Activated CD8-positive, alpha-beta memory T cell treated with anti-CD3 and anti-CD28 coated beads, Interleukin-2, amount 50 U/mL, for 48 hours (primary cell): ENCODE results near the gene BAHD1.
A peak's percentile ranks its signal among the peaks of the same experiment; 100 is the strongest.

Experiments used
- DNase-seq: peaks from one replicate; pipeline ENCODE4 v3.0.0-alpha.2; 2020

Gene BAHD1

DNA sequence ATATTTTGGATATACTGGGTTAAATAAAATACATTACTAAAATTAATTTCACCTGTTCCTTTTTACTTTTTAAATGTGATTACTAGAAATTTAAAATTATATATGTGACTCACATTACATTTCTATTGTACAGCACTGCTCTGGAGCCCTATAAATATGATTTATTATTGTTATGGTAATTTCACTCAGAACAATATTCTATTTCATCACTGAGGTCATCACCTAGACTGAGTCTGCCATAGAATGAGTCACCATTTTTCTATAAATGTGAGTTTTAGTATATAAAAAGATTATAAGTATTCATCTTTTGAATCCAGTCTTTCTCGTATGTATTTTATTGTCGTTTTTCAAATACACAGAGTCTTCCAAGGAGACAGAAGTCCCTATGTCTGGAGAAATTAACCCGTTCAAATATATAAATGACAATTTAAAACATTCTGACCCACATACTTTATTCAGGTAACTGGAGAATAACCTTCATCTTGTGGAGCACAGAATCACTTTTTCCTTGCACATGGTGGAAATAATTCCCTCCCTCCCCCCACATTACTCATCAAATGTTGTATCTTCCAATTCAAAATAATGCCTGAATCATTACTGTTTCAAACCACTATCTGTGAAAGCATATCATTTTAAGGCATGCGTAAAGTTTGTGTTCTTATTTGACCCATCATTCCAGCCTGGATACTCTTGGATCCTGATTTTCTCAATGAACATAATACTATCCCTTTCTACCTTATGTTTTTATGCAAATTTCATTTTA lies 60.0 kb downstream of the BAHD1 start:
- DNase-seq: no peak

DNA sequence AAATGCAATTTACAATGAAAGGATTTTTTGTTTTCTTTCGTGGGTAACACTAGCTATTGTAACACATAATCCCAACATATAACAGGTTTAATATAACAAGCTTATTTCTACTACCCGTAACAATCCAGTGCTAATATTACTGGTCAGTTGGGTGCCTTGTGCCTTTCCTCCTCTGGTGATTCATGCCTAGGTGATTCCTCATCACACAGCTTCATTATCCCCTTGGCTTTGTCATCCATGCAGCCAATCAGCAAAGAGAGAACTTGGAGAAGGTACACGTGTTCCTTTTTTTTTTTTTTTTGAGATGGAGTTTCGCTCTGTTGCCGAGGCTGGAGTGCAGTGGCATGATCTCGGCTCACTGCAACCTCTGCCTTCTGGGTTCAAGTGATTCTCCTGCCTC lies 60.7 kb downstream of the BAHD1 start:
- DNase-seq: no peak

DNA sequence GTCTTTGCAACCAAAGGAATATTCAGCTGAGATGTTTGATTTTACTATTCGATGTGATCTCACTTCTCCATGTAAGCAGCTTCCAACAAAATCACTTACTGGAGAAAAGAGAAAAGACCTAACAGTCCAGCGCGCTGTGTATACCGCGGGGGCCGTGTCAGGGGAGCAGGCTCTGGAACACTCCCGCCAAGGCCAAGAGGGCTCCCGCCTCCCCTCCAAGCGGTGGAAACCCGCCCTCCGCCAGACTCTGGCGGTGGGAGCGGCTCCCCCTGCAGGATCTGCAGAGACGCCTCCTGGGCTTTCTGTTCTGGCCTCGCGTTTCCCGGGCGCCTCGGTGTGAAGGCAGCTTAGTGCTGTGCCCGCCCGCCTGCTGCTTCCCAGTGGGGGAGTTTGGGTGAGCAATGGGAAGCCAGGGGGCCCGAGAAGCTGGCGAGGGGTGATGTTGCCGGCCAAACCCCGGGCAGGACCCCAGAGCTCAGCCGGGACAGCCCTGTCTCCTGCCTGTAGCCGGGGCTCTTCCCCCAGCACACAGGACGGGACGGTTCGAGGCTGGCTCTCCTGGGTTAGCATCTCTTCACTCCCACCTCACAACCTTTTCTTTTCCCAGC lies 66.3 kb downstream of the BAHD1 start:
- DNase-seq: peak; percentile 85

DNA sequence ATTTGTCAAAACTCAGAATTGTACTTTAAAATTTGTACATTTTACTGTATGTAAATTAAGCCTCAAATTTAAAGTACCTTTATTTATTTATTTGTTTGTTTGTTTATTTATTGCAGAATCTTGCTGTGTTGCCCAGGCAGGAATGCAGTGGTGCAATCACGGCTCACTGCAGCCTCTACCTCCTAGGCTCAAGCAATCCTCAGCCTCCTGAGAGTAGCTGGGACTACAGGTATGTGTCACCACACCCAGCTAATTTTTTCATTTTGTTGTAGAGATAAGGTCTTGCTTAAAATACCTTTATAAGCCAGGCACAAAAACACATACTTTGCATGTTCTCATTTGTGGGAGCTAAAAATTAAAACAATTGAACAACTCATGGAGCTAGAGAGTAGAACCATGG lies 67.5 kb downstream of the BAHD1 start:
- peak; percentile 20 for DNase-seq

DNA sequence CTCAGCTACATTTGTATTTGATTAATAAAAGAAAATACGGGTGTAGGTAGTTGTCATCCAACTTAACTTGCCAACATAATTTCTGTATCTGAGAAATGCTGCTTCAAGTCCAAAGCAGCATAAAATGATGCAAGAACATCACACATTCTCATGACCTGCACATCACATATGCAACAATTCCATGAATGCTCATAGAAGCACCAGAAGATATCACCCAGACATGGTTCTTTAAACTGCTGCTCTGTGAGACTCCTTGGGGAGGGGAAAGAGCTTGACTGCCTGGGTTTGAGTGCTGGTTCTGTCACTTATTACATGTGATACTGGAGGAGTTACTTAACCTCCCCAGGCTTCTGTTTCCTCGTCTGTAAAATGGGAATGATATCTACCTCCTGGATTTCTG lies 69.4 kb downstream of the BAHD1 start:
- peak; percentile 29 for DNase-seq

DNA sequence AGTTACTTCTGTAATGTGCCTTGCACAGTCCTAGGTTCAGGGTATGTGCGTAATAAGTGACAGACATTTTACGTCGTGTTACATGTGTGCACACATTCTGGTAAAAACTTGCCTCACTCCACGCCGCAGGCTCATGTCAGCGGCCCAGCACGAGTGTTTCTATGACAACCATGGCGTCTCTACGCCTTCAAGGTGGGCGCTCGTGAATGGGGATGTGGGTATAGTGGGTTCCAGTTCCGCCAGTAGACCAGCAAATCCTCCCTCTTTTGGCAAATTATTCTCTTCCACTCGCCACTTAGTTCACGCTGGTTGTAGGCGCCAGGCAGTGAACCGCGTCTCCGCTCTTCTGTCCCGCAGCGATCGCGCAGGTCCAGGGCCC lies 70.3 kb downstream of the BAHD1 start:
- peak; percentile 55 for DNase-seq

DNA sequence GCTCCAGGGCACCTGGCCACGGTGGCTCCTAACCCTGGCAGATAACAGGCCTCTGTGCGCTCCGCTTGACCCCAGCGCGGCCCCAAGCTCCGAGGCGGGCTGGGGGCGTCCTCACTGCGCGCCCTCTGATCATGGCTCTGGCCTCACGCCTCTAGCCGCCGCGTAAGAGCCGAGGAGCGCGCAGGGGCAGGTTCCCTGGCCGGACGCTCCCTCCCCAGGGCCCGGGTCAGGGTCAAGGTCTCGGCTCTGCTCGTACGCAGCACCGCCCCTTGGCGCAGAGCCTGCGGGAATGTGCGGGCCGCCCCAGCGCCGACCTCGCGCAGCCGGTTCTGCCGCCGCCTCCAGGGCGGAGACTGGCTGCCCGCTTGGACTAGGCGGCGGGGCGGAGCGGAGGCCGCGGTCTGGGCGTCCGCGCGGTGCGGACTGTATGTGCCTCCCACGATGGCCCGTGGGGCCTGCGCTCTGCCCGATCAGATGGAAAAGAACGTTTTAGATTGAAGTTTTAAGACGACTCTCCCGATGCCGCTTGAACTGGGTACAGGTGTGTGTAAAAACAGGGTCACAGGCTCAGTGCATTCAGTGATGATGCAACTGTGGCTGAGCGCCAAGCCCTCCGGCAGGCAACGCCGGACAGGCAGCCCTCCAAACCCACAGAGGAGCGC lies 70.8 kb downstream of the BAHD1 start:
- peak; percentile 60 for DNase-seq

DNA sequence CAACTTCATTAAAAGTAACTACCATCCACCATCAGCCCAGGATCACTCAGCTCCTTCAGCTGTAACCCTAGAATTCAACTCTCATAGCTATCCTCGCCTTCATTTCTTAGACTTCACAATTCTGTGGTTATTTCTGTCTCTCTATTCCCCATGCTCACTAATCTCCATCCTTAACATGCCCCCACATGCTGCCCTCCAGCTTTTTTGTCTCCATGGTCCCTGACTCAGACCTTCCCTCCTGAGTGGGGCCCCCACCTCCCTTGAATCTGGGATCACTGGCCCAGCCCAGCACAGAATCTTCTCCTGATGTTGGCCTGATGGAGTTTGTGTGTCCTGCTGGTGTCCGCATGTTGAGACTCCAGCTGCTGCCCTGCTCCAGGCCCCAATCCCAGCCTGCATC lies 71.7 kb downstream of the BAHD1 start:
- peak; percentile 32 for DNase-seq

DNA sequence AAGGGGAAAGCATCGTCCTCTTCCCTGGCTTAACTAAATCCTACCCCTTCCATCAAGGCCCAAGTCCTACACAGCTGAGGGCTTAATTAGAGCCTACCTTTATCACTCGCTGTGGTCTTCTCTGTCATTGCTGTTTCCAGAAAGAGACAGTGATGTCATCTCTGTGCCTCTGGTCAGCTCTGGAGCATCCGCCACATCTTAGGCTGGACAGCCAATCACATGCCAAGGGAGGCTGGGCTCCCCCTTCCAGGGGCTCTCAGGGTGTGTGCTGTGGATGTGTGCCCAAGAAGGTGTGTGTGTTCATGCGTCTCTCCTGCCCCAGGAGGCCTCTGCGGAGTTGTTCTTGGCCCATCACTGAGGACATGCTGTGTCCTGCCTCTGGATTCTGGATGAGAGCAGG lies 72.9 kb downstream of the BAHD1 start:
- DNase-seq: peak; percentile 43

DNA sequence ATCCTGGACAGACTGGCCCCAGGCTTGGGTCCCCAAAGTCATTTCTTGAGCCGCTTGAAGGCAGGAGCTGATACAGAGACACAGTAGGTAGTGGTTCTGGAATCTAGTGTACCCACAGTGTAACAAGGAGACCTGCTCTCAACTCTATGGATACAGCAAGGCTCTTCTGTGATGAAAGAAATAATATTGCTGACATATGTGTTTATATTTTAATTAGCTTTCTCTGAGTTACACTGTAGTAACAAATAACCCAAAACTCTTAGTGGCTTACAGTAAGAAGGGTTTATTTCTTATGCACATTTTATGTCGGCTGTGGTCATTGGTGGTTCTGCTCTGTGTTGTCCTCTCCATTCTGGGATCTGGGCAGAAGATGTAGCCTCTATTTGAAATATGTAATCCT lies 75.6 kb downstream of the BAHD1 start:
- peak; percentile 18 for DNase-seq
